Measurements from ENCODE around the gene FGD2.

Gene FGD2

GRCh38 chr6:36997811-36998722 lies 7.4 kb upstream of the FGD2 start:
- no peak for TF ChIP-seq POLR2A (IDR thresholded peaks at IDR 0.05; ENCODE audit: low read length)
- no peak for TF ChIP-seq GATA1 (IDR thresholded peaks at IDR 0.05; ENCODE audit: low read depth, low read length)

GRCh38 chr6:36998723-36999038 lies 6.8 kb upstream of the FGD2 start:
- no peak for DNase-seq
- TF ChIP-seq GATA1 (IDR thresholded peaks at IDR 0.05; ENCODE audit: low read depth, low read length), result no peak
- no peak for TF ChIP-seq POLR2A (IDR thresholded peaks at IDR 0.05; ENCODE audit: low read length)

More at GRCh38 chr6:36997811-36998722, 7.4 kb upstream of the FGD2 start:
- no peak for DNase-seq

GRCh38 chr6:36999061-36999750 lies 6.2 kb upstream of the FGD2 start:
- TF ChIP-seq GATA1 (IDR thresholded peaks at IDR 0.05; ENCODE audit: low read depth, low read length), result no peak
- TF ChIP-seq POLR2A (IDR thresholded peaks at IDR 0.05; ENCODE audit: low read length), result no peak
- no peak for DNase-seq

GRCh38 chr6:36999751-37000125 lies 5.7 kb upstream of the FGD2 start:
- no peak for TF ChIP-seq GATA1 (IDR thresholded peaks at IDR 0.05; ENCODE audit: low read depth, low read length)
- no peak for DNase-seq

- no peak for DNase-seq
- TF ChIP-seq GATA1 (IDR thresholded peaks at IDR 0.05; ENCODE audit: low read depth, low read length) (no peak), POLR2A (IDR thresholded peaks at IDR 0.05; ENCODE audit: low read length) (no peak)
Measured at GRCh38 chr6:37004044-37004980, 1.1 kb upstream of the FGD2 start.

- DNase-seq, result no peak
- TF ChIP-seq GATA1 (IDR thresholded peaks at IDR 0.05; ENCODE audit: low read depth, low read length) (no peak), POLR2A (IDR thresholded peaks at IDR 0.05; ENCODE audit: low read length) (no peak)
Measured at GRCh38 chr6:37005827-37006567, 542 bp downstream of the FGD2 start.

- TF ChIP-seq POLR2A (IDR thresholded peaks at IDR 0.05; ENCODE audit: low read length) (no peak), GATA1 (IDR thresholded peaks at IDR 0.05; ENCODE audit: low read depth, low read length) (no peak)
- DNase-seq, result no peak
Measured at GRCh38 chr6:37006793-37007339, 1.4 kb downstream of the FGD2 start.

GRCh38 chr6:37007340-37008043 lies 2.0 kb downstream of the FGD2 start:
- TF ChIP-seq POLR2A (IDR thresholded peaks at IDR 0.05; ENCODE audit: low read length) (no peak), GATA1 (IDR thresholded peaks at IDR 0.05; ENCODE audit: low read depth, low read length) (no peak)
- DNase-seq, result no peak

GRCh38 chr6:37008484-37009465 lies 3.3 kb downstream of the FGD2 start:
- DNase-seq, result no peak
- TF ChIP-seq GATA1 (IDR thresholded peaks at IDR 0.05; ENCODE audit: low read depth, low read length) (no peak), POLR2A (IDR thresholded peaks at IDR 0.05; ENCODE audit: low read length) (no peak)

- no peak for TF ChIP-seq POLR2A (IDR thresholded peaks at IDR 0.05; ENCODE audit: low read length)
- TF ChIP-seq GATA1 (IDR thresholded peaks at IDR 0.05; ENCODE audit: low read depth, low read length), result no peak
- DNase-seq, result no peak
Measured at GRCh38 chr6:37010402-37010892, 5.0 kb downstream of the FGD2 start.

- DNase-seq, result no peak
- TF ChIP-seq POLR2A (IDR thresholded peaks at IDR 0.05; ENCODE audit: low read length) (no peak), GATA1 (IDR thresholded peaks at IDR 0.05; ENCODE audit: low read depth, low read length) (no peak)
Measured at GRCh38 chr6:37011656-37012378, 6.4 kb downstream of the FGD2 start.
